ENCODE data around the gene AFDN. TPM values are rescaled to one million over a fixed set of nuclear protein-coding genes. Genes with fewer than 3 reads are reported as not detected.

The AFDN gene
- total and polyA plus RNA-seq, 8 donors: 137 to 422 (median 284) TPM

GRCh38 chr6:167944130-167944529 lies 117.4 kb downstream of the AFDN start:
- Histone ChIP-seq H3K36me3 (peaks cover 0 to 57% of the 10 kb centered on the region in 2 donors), H3K27me3 (no peaks in the 10 kb centered on the region), H3K9me3 (no peaks in the 10 kb centered on the region), H3K4me1 (no peaks in the 10 kb centered on the region), H3K27ac (no peak overlapping the region), H3K4me3 (no peak overlapping the region)
- ATAC-seq: no peak
- intact Hi-C loops (cut with DNase I): no loop called here
- TF ChIP-seq CTCF (IDR thresholded peaks at IDR 0.05): no peak
- no peak for DNase-seq

- intact Hi-C loops (cut with DNase I): no loop called here
- no peaks in the 10 kb centered on the region for H3K27me3 ChIP-seq
- no peak overlapping the region for H3K4me3 ChIP-seq
- no peak overlapping the region for H3K27ac ChIP-seq
- no peaks in the 10 kb centered on the region for H3K4me1 ChIP-seq
- H3K36me3 ChIP-seq: peaks cover 0 to 76% of the 10 kb centered on the region in 2 donors
- no peaks in the 10 kb centered on the region for H3K9me3 ChIP-seq
- ATAC-seq (no peak), DNase-seq (no peak)
- TF ChIP-seq CTCF (IDR thresholded peaks at IDR 0.05): no peak
Observed at GRCh38 chr6:167946007-167946406, 119.3 kb downstream of the AFDN start.

GRCh38 chr6:167946604-167947003 lies 119.9 kb downstream of the AFDN start:
- intact Hi-C loops (cut with DNase I): no loop called here
- DNase-seq: no peak
- H3K9me3 ChIP-seq: no peaks in the 10 kb centered on the region
- peak; percentile 32 for ATAC-seq
- no peaks in the 10 kb centered on the region for H3K27me3 ChIP-seq
- H3K27ac ChIP-seq: no peak overlapping the region
- no peak overlapping the region for H3K4me3 ChIP-seq
- TF ChIP-seq CTCF (IDR thresholded peaks at IDR 0.05): no peak
- H3K36me3 ChIP-seq: peaks cover 0 to 82% of the 10 kb centered on the region in 2 donors
- no peaks in the 10 kb centered on the region for H3K4me1 ChIP-seq

- intact Hi-C loops (cut with DNase I): no loop called here
- no peak for TF ChIP-seq CTCF (IDR thresholded peaks at IDR 0.05)
- Histone ChIP-seq H3K4me1 (no peaks in the 10 kb centered on the region), H3K27ac (no peak overlapping the region), H3K4me3 (no peak overlapping the region), H3K9me3 (no peaks in the 10 kb centered on the region), H3K36me3 (peaks cover 0 to 93% of the 10 kb centered on the region in 2 donors), H3K27me3 (no peaks in the 10 kb centered on the region)
- no peak for DNase-seq
- no peak for ATAC-seq
Observed at GRCh38 chr6:167947716-167948115, 121.0 kb downstream of the AFDN start.

- Histone ChIP-seq H3K27ac (no peak overlapping the region), H3K27me3 (no peaks in the 10 kb centered on the region), H3K4me1 (no peaks in the 10 kb centered on the region), H3K4me3 (no peak overlapping the region), H3K36me3 (peaks cover 0 to 86% of the 10 kb centered on the region in 2 donors), H3K9me3 (no peaks in the 10 kb centered on the region)
- no peak for TF ChIP-seq CTCF (IDR thresholded peaks at IDR 0.05)
- no peak for ATAC-seq
- intact Hi-C loops (cut with DNase I): no loop called here
- DNase-seq: no peak
Observed at GRCh38 chr6:167948716-167949115, 122.0 kb downstream of the AFDN start.
